Pancreas (tissue), 10 donors: Measurements from ENCODE around the gene WTAP. TPM values are rescaled to one million over a fixed set of nuclear protein-coding genes. Genes with fewer than 3 reads are reported as not detected.

Source experiments
- ATAC-seq, 4 donors: fragments of 200-7000 bp; cut with Tn5 transposase; one replicate each; pipeline versions ENCODE4 v1.8.0 to v1.9.1; 2020; ENCODE audit warnings: mild to moderate bottlenecking in 4 of 4, moderate library complexity in 4 of 4
- DNase-seq, 6 donors: peaks; one replicate each; pipeline ENCODE4 v3.0.0-alpha.2; 2020
- FAIRE-seq: peaks from 2 replicates; lab custom pipeline; 2012; peaks lifted over from hg19 to GRCh38; lab: Jason Lieb, UNC
- H3K27ac ChIP-seq, 4 donors: fragments of 200-600 bp; sonication (generic); 1 replicate in 3 of 4; 2 replicates in 1 of 4; pipeline versions ENCODE4 v1.5.0 to v1.8.0; 2020
- H3K27me3 ChIP-seq, 4 donors: fragments of 200-600 bp; one replicate each; pipeline ENCODE4 v1.8.0; 2021
- H3K36me3 ChIP-seq, 3 donors: fragments of 200-600 bp; sonication (generic) in 1 of 3; one replicate each; pipeline versions ENCODE4 v1.5.0 to v1.8.0; 2020 to 2021
- H3K4me1 ChIP-seq, 3 donors: fragments of 200-600 bp; one replicate each; pipeline ENCODE4 v1.8.0; 2021
- H3K4me3 ChIP-seq, 4 donors: fragments of 200-600 bp; sonication (generic) in 2 of 4; one replicate each; pipeline versions ENCODE4 v1.5.0 to v1.8.0; 2020 to 2021
- H3K9me3 ChIP-seq, 4 donors: fragments of 200-600 bp; one replicate each; pipeline ENCODE4 v1.8.0; 2021
- WGBS, 2 donors: extraction: QIAGEN DNeasy Blood & Tissue Kit; methylation state at CpG; one replicate each; pipeline ENCODE4 v1.1.7; 2013; 5-methylcytosine and 5-hydroxymethylcytosine counted together
- intact Hi-C, 3 donors: fragments of 100-400 bp; cut with DNase I; formaldehyde crosslinking; loops; one replicate each; pipeline versions ENCODE4 v1.11.1 to v1.14.2; 2022
- polyA plus RNA-seq, 2 donors: library from polyadenylated mRNA; stranded (reverse); fragments of 200-250 nt; gene quantifications; one replicate each; pipeline ENCODE4 v1.2.3, GENCODE V29; 2013
- total RNA-seq, 6 donors: library from RNA; stranded (reverse); fragmentation: NEBNext Ultra II Directional in 4 of 6; extraction: Animal tissue kit (Norgen Biotek cat#: 25700) in 4 of 6; gene quantifications; one replicate each; pipeline versions ENCODE4 v1.2.1 to v1.2.4, GENCODE V29; 2021 to 2023
- TF ChIP-seq, protein P1 (sequence below), 4 donors: fragments of 200-600 bp; sonication (generic) in 3 of 4; IDR thresholded peaks; one replicate each; pipeline versions ENCODE4 v1.5.0 to v1.8.0; 2021; ENCODE audit warnings: antibody characterized with exemption in 4 of 4
- donor health status: healthy with polysubstance abuse.
- donor health status: DM: no; HTN: no; CAD: no; lungs with moderate emphysema.
- donor health status: DM: no; HTN: no; CAD: no.
- donor health status: control.
- donor health status: control.
- donor health status: Bipolar disorder and iron deficiency.
- donor health status: DM: yes; HTN: yes; CAD: no.
- donor health status: DM: no; HTN: no; CAD: no.
- donor health status: DM: no; HTN: no; CAD: no.
- donor health status: DM: yes; HTN: yes; CAD: no.

WTAP gene
- total and polyA plus RNA-seq, 8 donors = 35.6 to 85.6 (median 43.3) TPM

DNA sequence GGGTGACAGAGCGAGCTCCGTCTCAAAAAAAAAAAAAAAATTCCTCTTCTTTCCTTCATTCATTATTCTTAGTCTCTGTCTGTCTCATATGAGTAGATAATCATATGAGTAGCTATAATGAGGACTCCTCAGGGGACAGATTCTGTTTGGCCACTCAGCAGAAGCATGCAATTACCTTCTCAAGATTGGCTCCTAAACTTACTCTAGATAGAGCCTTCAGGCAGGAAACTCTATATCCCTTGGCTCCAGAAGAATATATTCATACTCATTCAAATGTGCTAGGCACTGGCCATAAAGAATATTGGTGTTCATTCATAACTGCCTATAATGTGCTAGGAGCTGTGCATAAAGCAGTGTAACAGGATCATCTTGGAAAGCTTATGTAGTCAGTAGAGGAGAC lies 32.3 kb downstream of the WTAP start:
- WGBS, 2 donors = 57% methylated on average over 1 of the region's 2 CpGs; no CpG with 5 or more reads in 1 of the 2 donors
- Histone ChIP-seq H3K36me3 (peaks cover 0 to 14% (median 5%) of the 10 kb centered on the region in 3 donors), H3K4me3 (no peak overlapping the region), H3K9me3 (no peaks in the 10 kb centered on the region), H3K27me3 (no peaks in the 10 kb centered on the region), H3K27ac (no peak overlapping the region), H3K4me1 (no peaks in the 10 kb centered on the region)
- no peak for DNase-seq
- TF ChIP-seq, protein P1, sequence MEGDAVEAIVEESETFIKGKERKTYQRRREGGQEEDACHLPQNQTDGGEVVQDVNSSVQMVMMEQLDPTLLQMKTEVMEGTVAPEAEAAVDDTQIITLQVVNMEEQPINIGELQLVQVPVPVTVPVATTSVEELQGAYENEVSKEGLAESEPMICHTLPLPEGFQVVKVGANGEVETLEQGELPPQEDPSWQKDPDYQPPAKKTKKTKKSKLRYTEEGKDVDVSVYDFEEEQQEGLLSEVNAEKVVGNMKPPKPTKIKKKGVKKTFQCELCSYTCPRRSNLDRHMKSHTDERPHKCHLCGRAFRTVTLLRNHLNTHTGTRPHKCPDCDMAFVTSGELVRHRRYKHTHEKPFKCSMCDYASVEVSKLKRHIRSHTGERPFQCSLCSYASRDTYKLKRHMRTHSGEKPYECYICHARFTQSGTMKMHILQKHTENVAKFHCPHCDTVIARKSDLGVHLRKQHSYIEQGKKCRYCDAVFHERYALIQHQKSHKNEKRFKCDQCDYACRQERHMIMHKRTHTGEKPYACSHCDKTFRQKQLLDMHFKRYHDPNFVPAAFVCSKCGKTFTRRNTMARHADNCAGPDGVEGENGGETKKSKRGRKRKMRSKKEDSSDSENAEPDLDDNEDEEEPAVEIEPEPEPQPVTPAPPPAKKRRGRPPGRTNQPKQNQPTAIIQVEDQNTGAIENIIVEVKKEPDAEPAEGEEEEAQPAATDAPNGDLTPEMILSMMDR (IDR thresholded peaks at IDR 0.05) = no peak
- no peak for ATAC-seq
- intact Hi-C loops = no loop called here
- no peak for FAIRE-seq

DNA sequence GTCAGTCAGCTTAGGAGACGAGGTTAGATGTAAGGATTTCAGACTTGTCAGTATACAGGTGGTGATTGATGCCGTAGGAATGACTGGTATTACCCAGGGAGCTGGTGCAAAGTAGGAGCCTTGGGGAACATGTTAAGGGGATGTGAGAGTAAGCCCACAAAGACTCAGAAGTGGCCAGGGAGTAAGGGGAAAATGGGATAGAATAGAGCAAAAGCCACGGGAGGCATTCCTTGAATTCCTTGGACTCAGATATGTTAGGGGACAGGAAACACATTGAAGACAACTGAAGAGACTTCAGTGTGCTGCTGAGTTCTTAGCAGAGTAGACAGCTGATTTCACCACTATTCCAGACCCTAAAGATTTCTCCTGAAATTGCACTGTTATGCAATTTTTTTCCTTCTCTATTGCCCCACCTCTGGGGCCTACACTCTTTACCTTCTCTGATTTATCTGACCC lies 33.3 kb downstream of the WTAP start:
- no peak for FAIRE-seq
- 43 to 60% methylated on average over 3 of the region's 3 CpGs for WGBS, 2 donors
- Histone ChIP-seq H3K27ac (peak overlapping the region; percentile 89 to 95 (median 91)), H3K36me3 (peaks cover 0 to 4% (median 3%) of the 10 kb centered on the region in 3 donors), H3K9me3 (no peaks in the 10 kb centered on the region), H3K4me3 (peak overlapping the region in 2 of 4 donors; percentile 71 to 94), H3K27me3 (no peaks in the 10 kb centered on the region), H3K4me1 (no peaks in the 10 kb centered on the region)
- no peak for DNase-seq
- no peak for ATAC-seq
- intact Hi-C loops = no loop called here
- TF ChIP-seq, protein P1 (IDR thresholded peaks at IDR 0.05) = no peak

DNA sequence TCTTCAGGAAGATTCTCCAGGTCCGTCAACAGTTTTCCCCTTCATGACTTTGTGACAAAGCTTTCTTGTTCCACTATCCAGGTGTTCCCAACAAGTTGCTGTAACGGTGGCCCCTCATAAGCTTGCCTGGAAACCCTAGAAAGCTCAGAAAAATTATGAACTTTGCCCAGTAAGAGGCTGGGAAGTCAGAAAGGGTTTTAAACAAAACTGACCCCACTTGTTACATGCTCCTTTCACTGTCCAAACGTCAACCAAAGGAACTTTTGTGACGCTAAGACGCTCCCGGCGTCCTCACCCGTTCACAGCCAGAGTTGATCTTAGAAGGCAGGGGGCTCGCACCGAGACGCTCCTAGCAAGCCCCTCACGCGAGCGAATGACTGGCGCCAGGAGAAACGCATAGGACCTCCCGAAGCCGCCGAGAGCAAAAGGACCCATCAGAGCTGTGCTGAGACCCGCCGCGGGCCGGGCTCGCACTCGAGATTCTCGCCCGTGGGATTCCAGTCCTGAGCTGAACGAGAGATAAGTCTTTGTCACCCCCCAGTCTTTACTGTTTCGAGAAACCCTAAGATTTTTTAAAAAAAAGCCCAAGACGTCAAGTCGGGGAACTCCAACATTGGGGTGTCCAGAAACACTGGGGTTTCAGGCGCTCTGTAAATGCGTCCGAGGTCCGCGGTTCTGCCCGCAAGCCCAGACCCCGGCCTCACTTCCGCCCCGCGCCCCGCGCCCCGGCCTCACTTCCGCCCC lies 34.0 kb downstream of the WTAP start:
- 2 to 7% methylated on average over 40 to 45 of the region's 45 CpGs for WGBS, 2 donors
- no peaks in the 10 kb centered on the region for H3K9me3 ChIP-seq
- H3K36me3 ChIP-seq = peaks cover 0 to 3% (median 0%) of the 10 kb centered on the region in 3 donors
- FAIRE-seq (no peak), ATAC-seq (no peak), DNase-seq (peak in 5 of 6 donors; percentile 29 to 68 (median 31))
- TF ChIP-seq, protein P1 (IDR thresholded peaks at IDR 0.05) = no peak
- H3K27me3 ChIP-seq = no peaks in the 10 kb centered on the region
- H3K4me1 ChIP-seq = no peaks in the 10 kb centered on the region
- H3K4me3 ChIP-seq = peak overlapping the region; percentile 57 to 94 (median 68)
- peak overlapping the region; percentile 89 to 95 (median 91) for H3K27ac ChIP-seq
- intact Hi-C loops = no loop called here

DNA sequence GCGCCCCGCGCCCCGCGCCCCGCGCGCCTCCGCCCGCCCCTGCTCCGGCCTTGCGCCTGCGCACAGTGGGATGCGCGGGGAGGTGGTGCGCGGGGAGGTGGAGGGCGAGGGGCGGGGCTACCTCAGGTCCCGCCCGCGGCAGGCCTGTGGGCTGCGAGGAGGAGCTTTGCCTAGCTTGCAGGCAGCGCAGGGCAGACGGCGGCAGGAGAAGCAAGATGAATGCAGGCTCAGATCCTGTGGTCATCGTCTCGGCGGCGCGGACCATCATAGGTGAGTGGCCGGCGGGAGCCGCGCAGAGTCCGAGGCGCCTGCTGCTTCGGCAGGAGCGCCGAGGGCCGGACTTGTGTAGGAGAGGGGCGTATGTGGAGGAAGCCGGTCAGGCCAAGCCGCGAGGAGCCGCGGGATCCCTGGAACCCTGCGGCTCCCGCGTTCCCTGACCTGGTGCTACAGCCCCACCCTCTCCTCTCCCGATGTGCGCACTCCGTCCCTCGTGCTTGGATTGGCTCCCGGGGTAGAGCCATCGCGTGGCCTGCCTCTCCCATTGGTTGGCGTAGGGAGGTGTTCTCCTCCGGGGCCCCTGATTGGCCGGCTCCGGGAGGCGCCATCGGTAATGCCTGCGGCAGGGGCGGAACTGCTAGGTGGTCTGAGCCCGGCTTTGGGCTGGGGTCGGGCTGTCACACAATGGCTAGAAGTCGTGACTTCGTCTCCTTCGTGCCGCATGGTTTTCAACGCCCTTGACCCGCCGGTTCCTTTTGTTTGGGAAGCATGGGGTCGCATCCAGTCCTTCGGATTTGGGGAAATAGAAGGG lies 34.8 kb downstream of the WTAP start, which contains the start of gene ACAT2:
Gene ACAT2, plus strand, starts transcription at position 173 of the 808 bp plus-strand sequence. Its CDS starts 43 bp downstream, at position 216.
- intact Hi-C loops = no loop called here
- no peaks in the 10 kb centered on the region for H3K9me3 ChIP-seq

More for the DNA sequence above, 34.8 kb downstream of the WTAP start, which contains the start of gene ACAT2:
- Histone ChIP-seq H3K4me1 (no peaks in the 10 kb centered on the region), H3K27ac (peak within 1 kb of the TSS; percentile 89 to 95 (median 91)), H3K4me3 (peak within 1 kb of the TSS; percentile 57 to 94 (median 68)), H3K27me3 (no peaks in the 10 kb centered on the region), H3K36me3 (peaks cover 0 to 3% (median 0%) of the 10 kb centered on the region in 3 donors)
- 0 to 1% methylated on average over 64 to 76 of the region's 76 CpGs for WGBS, 2 donors
- ATAC-seq (peak; percentile 97 to 99 (median 97)), FAIRE-seq (peak; percentile 23), DNase-seq (peak; percentile 94 to 98 (median 96))
- TF ChIP-seq, protein P1 (IDR thresholded peaks at IDR 0.05) = no peak
